Esophagus (tissue), 2 donors: ENCODE data around the gene MBP. TPM values are rescaled to one million over a fixed set of nuclear protein-coding genes. Genes with fewer than 3 reads are reported as not detected.
"Not testable (repeated sequence)": the region's sequence is repeated elsewhere in the genome, so short reads cannot be mapped to it uniquely, and the experiment has no call there.

ENCODE experiments used
- H3K27ac ChIP-seq, 2 donors: one replicate each; pipeline ENCODE4 v1.5.1; 2013; ENCODE audit warnings: low read depth in 2 of 2, mild to moderate bottlenecking in 2 of 2, inconsistent platforms in 1 of 2, low read length in 1 of 2, moderate library complexity in 1 of 2
- H3K27me3 ChIP-seq, 2 donors: one replicate each; pipeline ENCODE4 v1.6.1; 2013; ENCODE audit warnings: low read length in 2 of 2, control low read depth in 1 of 2, mild to moderate bottlenecking in 1 of 2; ENCODE audit not compliant: insufficient read depth in 2 of 2, control insufficient read depth in 1 of 2
- H3K36me3 ChIP-seq, 2 donors: one replicate each; pipeline ENCODE4 v1.6.1; 2013; ENCODE audit warnings: low read length in 1 of 2; ENCODE audit not compliant: control insufficient read depth in 2 of 2, insufficient read depth in 2 of 2
- H3K4me1 ChIP-seq, 2 donors: one replicate each; pipeline ENCODE4 v1.6.1; 2013; ENCODE audit warnings: low read length in 1 of 2; ENCODE audit not compliant: control insufficient read depth in 2 of 2, insufficient read depth in 2 of 2
- H3K4me3 ChIP-seq, 2 donors: one replicate each; pipeline ENCODE4 v1.5.1; 2013; ENCODE audit warnings: low read length in 2 of 2, mild to moderate bottlenecking in 2 of 2, low read depth in 1 of 2, moderate library complexity in 1 of 2
- H3K9me3 ChIP-seq, 2 donors: one replicate each; pipeline ENCODE4 v1.6.1; 2013; ENCODE audit warnings: mild to moderate bottlenecking in 2 of 2, low read depth in 1 of 2, low read length in 1 of 2, moderate library complexity in 1 of 2; ENCODE audit not compliant: control insufficient read depth in 2 of 2, insufficient read depth in 1 of 2
- WGBS, 2 donors: extraction: QIAGEN DNeasy Blood & Tissue Kit; methylation state at CpG; one replicate each; pipeline ENCODE4 v1.1.7; 2013; 5-methylcytosine and 5-hydroxymethylcytosine counted together
- polyA plus RNA-seq, 2 donors: library from polyadenylated mRNA; stranded (reverse); fragments of 200-250 nt; gene quantifications; one replicate each; pipeline ENCODE4 v1.2.3, GENCODE V29; 2013
- donor health status: healthy with polysubstance abuse.
- donor health status: Bipolar disorder and iron deficiency.

MBP gene
- polyA plus RNA-seq, 2 donors, result 9.7 to 10.8 TPM

DNA sequence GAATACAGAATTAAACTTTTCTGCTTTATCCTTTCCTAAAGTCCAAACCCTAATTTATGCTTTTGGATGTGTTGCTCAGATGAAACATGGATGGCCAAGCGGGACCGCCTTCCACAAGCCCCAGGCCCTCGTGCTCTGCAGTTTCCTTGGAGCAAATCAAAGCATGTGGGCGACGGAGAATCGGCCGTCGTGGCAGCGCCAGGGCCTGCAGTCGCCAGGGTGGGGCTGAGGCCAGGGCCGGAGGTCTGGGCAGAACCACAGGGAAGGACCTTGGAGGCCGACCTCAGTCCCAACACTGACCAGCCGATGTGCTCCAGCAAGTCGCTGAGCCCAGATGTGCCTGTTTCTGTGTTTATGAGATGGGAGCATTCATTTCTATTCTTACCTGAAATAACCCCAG lies 108.1 kb downstream of the MBP start:
- Histone ChIP-seq H3K36me3 (peaks cover 0 to 12% of the 10 kb centered on the region in 2 donors), H3K9me3 (no peaks in the 10 kb centered on the region), H3K27me3 (no peaks in the 10 kb centered on the region), H3K4me3 (no peak overlapping the region), H3K4me1 (peaks cover 0 to 3% of the 10 kb centered on the region in 2 donors), H3K27ac (no peak overlapping the region)
- 95 to 97% methylated on average over 14 of the region's 14 CpGs for WGBS, 2 donors

DNA sequence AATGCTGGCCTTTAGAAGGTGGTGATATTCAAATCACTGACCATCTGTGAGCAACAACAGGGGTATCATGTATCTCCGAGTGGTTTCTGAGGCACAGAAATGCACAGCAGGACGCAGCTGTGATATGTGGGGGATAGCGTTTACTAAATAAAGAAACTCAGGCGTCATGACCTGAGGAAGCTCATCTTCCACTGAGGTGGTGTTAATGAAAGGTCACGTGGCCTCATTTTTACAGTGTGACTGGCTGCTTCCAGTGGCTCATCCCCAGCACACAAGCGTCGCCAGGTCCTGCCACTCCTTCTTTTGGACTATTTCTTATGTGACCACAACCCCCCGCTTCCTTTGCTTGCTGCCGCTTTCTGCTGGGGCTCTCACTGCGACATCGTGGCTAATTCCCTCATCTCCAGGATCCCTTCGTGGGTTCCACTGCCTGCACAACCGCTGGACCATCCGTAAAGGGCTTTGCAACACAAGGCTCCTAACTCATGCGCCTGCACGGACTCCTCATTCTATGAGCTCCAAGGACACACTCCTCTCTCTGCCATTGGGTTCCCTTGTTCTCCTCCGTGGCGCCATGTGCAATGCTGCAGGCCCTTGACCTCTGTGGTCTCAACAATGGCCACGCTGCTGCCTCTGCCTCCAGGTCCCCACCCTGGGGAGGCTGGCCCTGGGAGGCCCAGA lies 109.3 kb downstream of the MBP start:
- Histone ChIP-seq H3K36me3 (peaks cover 0 to 12% of the 10 kb centered on the region in 2 donors), H3K4me3 (no peak overlapping the region), H3K4me1 (peaks cover 0 to 3% of the 10 kb centered on the region in 2 donors), H3K9me3 (no peaks in the 10 kb centered on the region), H3K27me3 (no peaks in the 10 kb centered on the region), H3K27ac (no peak overlapping the region)
- WGBS, 2 donors, result 74 to 78% methylated on average over 19 of the region's 19 CpGs

DNA sequence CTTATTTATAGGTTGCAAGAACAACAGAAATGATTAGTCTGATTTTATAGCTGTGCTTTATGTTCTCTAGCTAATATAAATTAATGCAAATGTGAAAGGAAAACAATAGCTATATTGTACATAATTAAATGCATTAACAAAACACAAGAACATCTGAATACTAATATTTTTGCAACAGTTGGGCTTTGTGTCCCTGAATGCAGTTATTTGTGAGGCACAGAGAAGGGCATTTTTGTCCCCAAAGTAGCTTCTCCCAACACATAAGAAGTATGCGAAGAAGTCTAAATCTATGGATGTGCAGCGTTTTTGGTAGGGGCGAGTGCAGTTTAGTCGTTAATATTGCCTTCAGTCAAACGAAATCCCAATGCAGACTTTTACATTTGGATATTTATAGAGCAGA lies 110.0 kb downstream of the MBP start:
- Histone ChIP-seq H3K27me3 (no peaks in the 10 kb centered on the region), H3K4me3 (no peak overlapping the region)
- WGBS, 2 donors, result 79 to 84% methylated on average over 5 of the region's 5 CpGs

DNA sequence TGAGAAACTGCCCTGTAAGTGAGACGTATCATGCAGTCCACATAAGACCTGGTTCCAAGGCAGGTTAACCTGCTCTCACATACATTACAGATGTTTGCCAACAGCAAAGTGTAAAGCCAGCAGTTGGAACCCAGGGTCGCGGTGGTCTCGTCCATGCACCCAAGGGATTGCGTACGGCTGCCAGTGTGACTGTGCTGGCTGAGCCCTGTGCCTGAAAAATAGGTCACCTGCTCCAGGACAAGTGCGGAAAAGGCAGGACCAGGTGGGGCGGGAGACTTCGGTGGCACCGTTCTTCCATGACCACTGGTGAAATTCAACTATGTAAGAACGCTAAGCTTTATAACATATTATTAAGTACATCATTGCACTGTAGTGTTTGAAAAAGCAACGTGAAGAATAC lies 110.5 kb downstream of the MBP start:
- H3K4me3 ChIP-seq, result no peak overlapping the region
- peaks cover 0 to 15% of the 10 kb centered on the region in 2 donors for H3K36me3 ChIP-seq
- H3K27me3 ChIP-seq, result no peaks in the 10 kb centered on the region
- no peak overlapping the region for H3K27ac ChIP-seq
- no peaks in the 10 kb centered on the region for H3K9me3 ChIP-seq
- peaks cover 0 to 3% of the 10 kb centered on the region in 2 donors for H3K4me1 ChIP-seq
- 92 to 93% methylated on average over 12 of the region's 12 CpGs for WGBS, 2 donors

More for the DNA sequence above, 110.0 kb downstream of the MBP start:
- no peaks in the 10 kb centered on the region for H3K9me3 ChIP-seq
- H3K36me3 ChIP-seq, result peaks cover 0 to 12% of the 10 kb centered on the region in 2 donors
- H3K4me1 ChIP-seq, result peaks cover 0 to 3% of the 10 kb centered on the region in 2 donors
- H3K27ac ChIP-seq, result no peak overlapping the region

DNA sequence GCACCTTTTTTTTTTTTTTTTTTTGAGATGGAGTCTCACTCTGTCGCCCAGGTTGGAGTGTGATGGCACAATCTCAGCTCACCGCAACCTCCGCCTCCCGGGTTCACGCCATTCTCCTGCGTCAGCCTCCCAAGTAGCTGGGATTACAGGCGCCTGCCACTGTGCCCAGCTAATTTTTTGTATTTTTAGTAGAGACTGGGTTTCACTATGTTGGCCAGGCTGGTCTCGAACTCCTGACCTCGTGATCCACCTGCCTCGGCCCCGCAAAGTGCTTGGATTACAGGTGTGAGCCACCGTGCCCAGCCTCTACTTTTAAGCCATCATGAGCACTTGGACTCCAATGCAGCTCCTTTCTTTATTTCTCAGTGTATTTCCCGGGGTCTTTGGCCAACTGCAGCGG lies 111.1 kb downstream of the MBP start:
- H3K4me1 ChIP-seq, H3K9me3 ChIP-seq, H3K27ac ChIP-seq, H3K27me3 ChIP-seq, H3K4me3 ChIP-seq: not testable (repeated sequence)
- H3K36me3 ChIP-seq, result peaks cover 0 to 21% of the 10 kb centered on the region in 2 donors
- WGBS, 2 donors, result 90 to 95% methylated on average over 14 of the region's 14 CpGs

DNA sequence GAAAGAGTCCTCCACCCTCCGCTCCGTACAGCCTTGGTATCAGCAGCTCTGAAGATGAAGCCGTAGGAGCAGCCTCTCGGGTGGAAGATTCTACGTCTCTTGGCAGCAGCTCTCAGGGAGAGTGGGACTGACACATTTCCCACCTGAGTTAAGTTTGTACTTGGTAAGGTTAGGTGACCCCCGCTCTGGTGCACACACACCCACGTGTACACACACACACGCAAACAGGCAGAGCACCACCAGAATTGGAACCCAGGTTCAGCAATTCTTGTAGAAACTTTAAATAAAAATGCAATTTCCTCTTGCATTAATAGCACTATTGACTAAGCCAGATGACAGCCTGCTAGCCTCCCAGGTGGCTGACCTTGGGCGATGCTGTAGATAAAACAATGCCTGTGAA lies 111.5 kb downstream of the MBP start:
- Histone ChIP-seq H3K27ac (no peak overlapping the region), H3K4me1 (peaks cover 0 to 3% of the 10 kb centered on the region in 2 donors), H3K36me3 (peaks cover 0 to 24% of the 10 kb centered on the region in 2 donors), H3K27me3 (no peaks in the 10 kb centered on the region), H3K9me3 (no peaks in the 10 kb centered on the region), H3K4me3 (no peak overlapping the region)
- WGBS, 2 donors, result 93 to 95% methylated on average over 9 of the region's 9 CpGs

DNA sequence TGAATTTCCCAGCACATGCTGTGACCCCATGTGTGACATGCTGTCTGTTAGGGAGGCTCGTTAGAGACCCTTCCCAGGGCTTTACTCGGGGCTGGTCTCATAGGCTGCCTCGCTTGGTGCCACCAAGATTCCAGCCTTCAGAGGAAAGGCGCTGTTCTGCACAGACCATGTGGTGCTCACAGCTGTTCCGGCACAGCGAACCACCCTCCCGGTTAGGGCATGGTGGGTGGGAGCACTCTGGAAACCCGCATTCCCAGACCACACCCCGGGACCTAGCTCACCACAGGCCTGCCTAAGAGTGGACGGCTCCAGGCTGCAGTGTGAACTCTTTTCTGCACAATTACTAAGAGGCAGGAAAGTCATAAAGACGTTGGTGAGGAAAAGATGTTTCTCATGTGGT lies 112.0 kb downstream of the MBP start:
- no peak overlapping the region for H3K27ac ChIP-seq
- WGBS, 2 donors, result 87 to 93% methylated on average over 11 of the region's 11 CpGs
- peaks cover 0 to 19% of the 10 kb centered on the region in 2 donors for H3K36me3 ChIP-seq
- no peak overlapping the region for H3K4me3 ChIP-seq
- H3K9me3 ChIP-seq, result no peaks in the 10 kb centered on the region
- H3K27me3 ChIP-seq, result no peaks in the 10 kb centered on the region
- H3K4me1 ChIP-seq, result peaks cover 0 to 3% of the 10 kb centered on the region in 2 donors

DNA sequence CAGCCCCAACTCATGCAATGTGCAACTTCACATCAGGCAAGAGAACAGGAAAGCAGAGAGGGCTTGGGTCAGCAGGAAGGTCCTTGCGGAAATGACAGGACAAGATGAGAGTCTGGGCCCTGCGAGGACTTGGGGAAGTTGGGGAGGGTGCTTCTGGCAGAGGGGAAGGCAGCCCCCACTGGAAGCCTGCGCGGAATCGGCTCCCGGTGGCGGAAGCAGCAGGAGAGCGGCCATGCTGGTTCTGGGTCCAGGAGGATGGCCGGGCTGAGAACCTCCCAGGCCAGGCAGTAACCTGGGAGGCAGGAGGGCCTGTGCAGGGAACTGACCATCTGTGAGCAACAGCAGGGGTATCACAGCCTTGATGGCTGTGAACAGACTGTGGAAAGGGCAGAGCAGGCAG lies 112.9 kb downstream of the MBP start:
- Histone ChIP-seq H3K27me3 (no peaks in the 10 kb centered on the region), H3K4me1 (peaks cover 0 to 3% of the 10 kb centered on the region in 2 donors), H3K36me3 (peaks cover 0 to 17% of the 10 kb centered on the region in 2 donors), H3K27ac (no peak overlapping the region), H3K4me3 (no peak overlapping the region), H3K9me3 (no peaks in the 10 kb centered on the region)
- WGBS, 2 donors, result 98% methylated on average over 9 of the region's 9 CpGs

DNA sequence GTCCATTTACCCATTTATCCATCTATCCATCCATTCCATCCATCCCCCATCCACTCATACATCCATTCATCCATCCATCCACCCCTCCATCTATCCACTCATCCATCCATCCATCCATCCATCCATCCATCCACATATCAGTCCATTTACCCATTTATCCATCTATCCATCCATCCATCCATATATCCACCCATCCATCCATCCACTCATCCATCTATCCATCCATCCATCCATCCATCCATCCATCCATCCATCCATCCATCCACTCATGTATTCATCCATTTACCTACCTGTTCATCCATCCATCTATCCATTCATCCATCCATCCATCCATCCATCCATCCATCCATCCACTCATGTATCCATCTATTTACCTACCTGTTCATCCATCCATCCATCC lies 113.9 kb downstream of the MBP start:
- not testable (repeated sequence) for H3K4me3 ChIP-seq, H3K27me3 ChIP-seq, H3K27ac ChIP-seq, H3K9me3 ChIP-seq, H3K4me1 ChIP-seq
- H3K36me3 ChIP-seq, result peaks cover 0 to 15% of the 10 kb centered on the region in 2 donors

DNA sequence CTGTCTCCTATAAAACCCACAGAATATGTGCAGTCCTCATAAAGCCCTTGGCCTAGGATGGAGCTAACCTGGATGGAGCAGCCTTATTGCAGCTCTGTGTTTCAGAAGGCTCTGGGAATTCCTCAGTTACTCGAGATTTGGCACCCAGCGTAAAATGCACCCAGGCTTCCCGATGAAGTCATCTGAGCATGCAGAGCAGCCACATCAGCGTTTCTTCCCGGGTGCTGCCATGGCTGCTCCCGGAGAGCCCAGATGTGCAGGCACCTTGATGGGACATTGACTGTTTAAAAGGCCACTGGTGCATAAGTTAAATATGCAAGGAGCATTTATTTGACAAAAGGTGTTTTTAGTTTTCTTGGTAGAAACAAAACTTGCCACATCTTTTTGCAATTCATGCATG lies 115.2 kb downstream of the MBP start:
- H3K4me1 ChIP-seq, result no peaks in the 10 kb centered on the region
- WGBS, 2 donors, result 87 to 90% methylated on average over 6 of the region's 6 CpGs
- H3K27ac ChIP-seq, result no peak overlapping the region
- H3K27me3 ChIP-seq, result no peaks in the 10 kb centered on the region
- H3K36me3 ChIP-seq, result peaks cover 0 to 15% of the 10 kb centered on the region in 2 donors
- no peaks in the 10 kb centered on the region for H3K9me3 ChIP-seq
- H3K4me3 ChIP-seq, result no peak overlapping the region
